ENCODE measurements around the gene CNN2. TPM values are rescaled to one million over a fixed set of nuclear protein-coding genes. Genes with fewer than 3 reads are reported as not detected.

The CNN2 gene
- total and polyA plus RNA-seq, 2 of the 8 experiments (the other 6 are each of a cell fraction or from before 2014, with no cell fraction given) = 189 to 551 TPM

DNA sequence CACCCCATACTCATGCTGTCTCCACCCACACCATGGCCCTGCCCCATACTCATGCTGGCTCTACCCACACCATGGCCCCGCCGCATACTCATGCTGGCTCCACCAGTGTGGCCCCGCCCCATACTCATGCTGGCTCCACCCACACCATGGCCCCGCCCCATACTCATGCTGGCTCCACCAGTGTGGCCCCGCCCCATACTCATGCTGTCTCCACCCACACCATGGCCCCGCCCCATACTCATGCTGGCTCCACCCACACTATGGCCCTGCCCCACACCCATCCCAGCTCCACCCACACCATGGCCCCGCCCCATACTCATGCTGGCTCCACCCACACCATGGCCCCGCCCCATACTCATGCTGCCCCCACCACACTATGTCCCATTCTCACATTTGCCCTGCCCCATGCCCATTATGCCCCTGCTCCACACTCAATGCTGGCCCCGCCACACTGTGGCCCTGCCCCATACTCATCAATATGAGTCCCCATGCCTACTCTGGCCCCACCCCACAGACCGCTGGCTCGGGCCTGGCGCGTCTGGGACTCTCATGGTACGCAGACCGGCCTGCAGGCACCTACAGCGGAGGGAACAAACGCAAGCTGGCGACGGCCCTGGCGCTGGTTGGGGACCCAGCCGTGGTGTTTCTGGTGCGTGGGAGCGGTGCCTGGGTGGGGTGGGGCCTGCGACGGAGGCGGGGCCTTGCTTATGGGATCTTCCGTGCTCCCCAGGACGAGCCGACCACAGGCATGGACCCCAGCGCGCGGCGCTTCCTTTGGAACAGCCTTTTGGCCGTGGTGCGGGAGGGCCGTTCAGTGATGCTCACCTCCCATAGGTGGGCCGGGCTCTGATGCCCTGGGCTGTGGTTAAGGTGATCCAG, 36.9 kb downstream of the CNN2 start:
- Histone ChIP-seq H2BK120ac (replicated peaks; ENCODE audit: low read depth, low read length) (no peak overlapping the region), H3K23me2 (ENCODE audit: low read depth, low read length) (peaks cover 11% of the 10 kb centered on the region; the same call in 1 of the 2 replicates), H2BK5ac (ENCODE audit: low read depth, low read length) (no peak overlapping the region), H3K18ac (ENCODE audit: extremely low read depth, low read length) (no peak overlapping the region), H2AK5ac (ENCODE audit: low read depth, low read length) (no peak overlapping the region), H3K4me1 (replicated peaks in 1 of 4; ENCODE audit: control insufficient read depth in 3 of 4, insufficient read depth in 4 of 4, low read length in 3 of 4) (peaks cover 0 to 27% (median 19%) of the 10 kb centered on the region in 4 experiments; a peak in 6 of 7 replicates), H3K36me3 (ENCODE audit: control insufficient read depth in 2 of 4, insufficient read depth in 4 of 4, low read length in 3 of 4) (peaks cover 0 to 11% (median 3%) of the 10 kb centered on the region in 4 experiments; a peak in 4 of 8 replicates), H3K23ac (ENCODE audit: insufficient read length) (no peak overlapping the region), H3K27me3 (replicated peaks in 1 of 4; ENCODE audit: control insufficient read depth in 3 of 4, extremely low read depth in 1 of 4, insufficient read depth in 3 of 4, low read length in 3 of 4) (peaks cover 0 to 26% (median 18%) of the 10 kb centered on the region in 4 experiments; a peak in 5 of 7 replicates), H3K27ac (ENCODE audit: low read depth, low read length) (no peak overlapping the region), H2BK12ac (ENCODE audit: low read depth, low read length) (no peak overlapping the region), H4K91ac (replicated peaks; ENCODE audit: insufficient read length, low read length) (no peak overlapping the region), H2BK15ac (ENCODE audit: low read length) (no peak overlapping the region), H3K79me2 (ENCODE audit: control insufficient read depth in 1 of 2, insufficient read depth in 2 of 2, low read length in 2 of 2) (no peaks in the 10 kb centered on the region), H4K20me1 (replicated peaks in 1 of 2; ENCODE audit: control insufficient read depth in 1 of 2, insufficient read depth in 2 of 2, low read length in 2 of 2) (peaks cover 0 to 7% of the 10 kb centered on the region in 2 experiments), H2AFZ (ENCODE audit: low read length) (no peak overlapping the region), H3K4ac (replicated peaks; ENCODE audit: insufficient read length, low read depth, low read length) (no peak overlapping the region), H3K4me3 (ENCODE audit: extremely low read depth in 1 of 4, insufficient read depth in 2 of 4, low read depth in 3 of 4, low read length in 4 of 4) (no peak overlapping the region), H3K4me2 (ENCODE audit: insufficient read depth in 1 of 2, low read depth in 2 of 2, low read length in 2 of 2) (no peak overlapping the region), H4K5ac (ENCODE audit: insufficient read length, low read depth, low read length) (no peak overlapping the region), H4K8ac (ENCODE audit: extremely low read depth, insufficient read depth, low read length) (no peak overlapping the region), H3K9ac (replicated peaks in 1 of 4; ENCODE audit: extremely low read depth in 1 of 4, low read depth in 3 of 4, low read length in 3 of 4) (no peak overlapping the region), H3K79me1 (ENCODE audit: low read depth, low read length) (no peaks in the 10 kb centered on the region), H3K14ac (ENCODE audit: insufficient read length) (no peak overlapping the region), H2BK20ac (ENCODE audit: low read length) (no peak overlapping the region), H3K9me3 (ENCODE audit: insufficient read depth in 2 of 2, low read depth in 1 of 2, low read length in 1 of 2) (peaks cover 11 to 29% of the 10 kb centered on the region in 2 experiments), H3K56ac (replicated peaks; ENCODE audit: insufficient read length, low read depth, low read length) (no peak overlapping the region)
- CTCF ChIA-PET (ENCODE audit: partially characterized antibody) = interaction anchor here (1.1 to 5.2 kb wide), 3 partner anchors 16 to 36 kb away, joined by 3 to 54 read pairs (median 4); partner anchors contain the start of gene ABCA7
- whole genome bisulfite sequencing, 2 experiments (ENCODE audit: extremely low coverage in 1 of 2, insufficient coverage in 1 of 2, insufficient read length in 1 of 2, insufficient replicate concordance in 2 of 2, low coverage in 1 of 2, low lambda C conversion rate in 2 of 2, missing lambda C conversion rate in 1 of 2) = 94% methylated on average over 27 of the region's 37 CpGs; no CpG with 5 or more reads in 1 of the 2 experiments
- POLR2A ChIA-PET (ENCODE audit: partially characterized antibody) = interaction anchor here (0.6 to 6.9 kb wide), 11 partner anchors 10 to 735 kb away, joined by 3 to 97 read pairs (median 4); partner anchors contain the start of genes CNN2 and RNU6-2
- FAIRE-seq (no peak), DNase-seq (ENCODE audit: low read depth in 1 of 2, low spot score in 2 of 2) (peak in 1 of 2 experiments; percentile 67)
- 0 out of 2 replicates have a peak, but pooled peaks have one; percentile 9 for TF ChIP-seq SP1 (IDR thresholded peaks at IDR 0.05; ENCODE audit: low read depth, low read length)
- no peak for TF ChIP-seq EGR1 (IDR thresholded peaks at IDR 0.05; ENCODE audit: borderline replicate concordance, low read depth, low read length)

All from H1 (cell line).